IgD-negative memory B cell (primary cell): Measurements from ENCODE around the gene ABCB1. TPM values are rescaled to one million over a fixed set of nuclear protein-coding genes. Genes with fewer than 3 reads are reported as not detected.

Source experiments
- H3K27ac Mint-ChIP-seq, 3 donors: one replicate each; pipeline ENCODE4 v1.8.0; 2020 to 2022; ENCODE audit warnings: mild to moderate bottlenecking in 3 of 3, mixed read lengths in 3 of 3, moderate library complexity in 1 of 3
- H3K27me3 Mint-ChIP-seq: one replicate; pipeline ENCODE4 v1.8.0; 2021; ENCODE audit warnings: mixed read lengths
- H3K36me3 Mint-ChIP-seq: one replicate; pipeline ENCODE4 v1.8.0; 2020; ENCODE audit warnings: mild to moderate bottlenecking, mixed read lengths
- H3K4me1 Mint-ChIP-seq, 3 donors: one replicate each; pipeline ENCODE4 v1.8.0; 2020 to 2022; ENCODE audit warnings: mixed read lengths in 3 of 3, mild to moderate bottlenecking in 1 of 3
- H3K4me3 Mint-ChIP-seq, 4 donors: one replicate each; pipeline ENCODE4 v1.8.0; 2020 to 2022; ENCODE audit warnings: mild to moderate bottlenecking in 4 of 4, mixed read lengths in 4 of 4, moderate library complexity in 3 of 4
- H3K9me3 Mint-ChIP-seq, 3 donors: one replicate each; pipeline ENCODE4 v1.8.0; 2020 to 2021; ENCODE audit warnings: mixed read lengths in 3 of 3, mild to moderate bottlenecking in 1 of 3
- polyA plus RNA-seq: library from polyadenylated mRNA; unstranded; fragments of 300-500 nt; fragmentation: Illumina TruSeq; gene quantifications from one replicate; pipeline ENCODE4 v1.2.3, GENCODE V29; 2021

ABCB1 gene
- polyA plus RNA-seq, 1 donor from 2014 or later = 2.5 TPM

- Mint-ChIP-seq H3K4me1 (peaks cover 0 to 1% (median 0%) of the 10 kb centered on the region in 3 donors), H3K36me3 (peaks cover 4% of the 10 kb centered on the region)
Measured at GRCh38 chr7:87456247-87456646, 144.4 kb downstream of the ABCB1 start.

More at GRCh38 chr7:87456247-87456646, 144.4 kb downstream of the ABCB1 start:
- H3K9me3 Mint-ChIP-seq = no peaks in the 10 kb centered on the region
- no peaks in the 10 kb centered on the region for H3K27me3 Mint-ChIP-seq
- H3K27ac Mint-ChIP-seq = no peak overlapping the region
- no peak overlapping the region for H3K4me3 Mint-ChIP-seq

Other genes starting within 250 kb of the ABCB1 start
- gene ABCB4, start 125.2 kb downstream of the ABCB1 start, polyA plus RNA-seq = 12.5 TPM
- 0.06 TPM for gene RUNDC3B, start 27.5 kb upstream of the ABCB1 start, polyA plus RNA-seq